Measurements from ENCODE around the gene COX4I2. TPM values are rescaled to one million over a fixed set of nuclear protein-coding genes. Genes with fewer than 3 reads are reported as not detected.

COX4I2 gene
- total and polyA plus RNA-seq, 2 of the 8 experiments (the other 6 are each of a cell fraction or from before 2014, with no cell fraction given), result 0.26 TPM; not detected in 1

GRCh38 chr20:31685853-31686643, 48.3 kb downstream of the COX4I2 start (continued):
- TF ChIP-seq CHD7 (IDR thresholded peaks at IDR 0.05; ENCODE audit: insufficient replicate concordance, low read length), result no peak
- no peak for TF ChIP-seq USF2 (IDR thresholded peaks at IDR 0.05; ENCODE audit: low read length)

Measured in H1 (cell line).